Mesothelial cell of epicardium (in vitro differentiated cells): ENCODE results near the gene RPS15A. TPM values are rescaled to one million over a fixed set of nuclear protein-coding genes. Genes with fewer than 3 reads are reported as not detected.

Source experiments
- DNase-seq, 2 experiments: peaks; one replicate each; pipeline ENCODE4 v3.0.0; 2021; ENCODE audit warnings: low spot score in 2 of 2; ENCODE audit not compliant: unreplicated experiment in 2 of 2
- H3K27ac Mint-ChIP-seq: 2 replicates; pipeline ENCODE4 v1.8.0; 2021; ENCODE audit warnings: mixed read lengths
- H3K27me3 Mint-ChIP-seq: 2 replicates; pipeline ENCODE4 v1.8.0; 2021; ENCODE audit warnings: low read depth, mixed read lengths
- H3K36me3 Mint-ChIP-seq: 2 replicates; pipeline ENCODE4 v1.8.0; 2021; ENCODE audit warnings: mixed read lengths
- H3K4me1 Mint-ChIP-seq: 2 replicates; pipeline ENCODE4 v1.8.0; 2021; ENCODE audit warnings: mixed read lengths
- H3K4me3 Mint-ChIP-seq: 2 replicates; pipeline ENCODE4 v1.8.0; 2021; ENCODE audit warnings: mild to moderate bottlenecking, moderate library complexity, mixed read lengths
- H3K9me3 Mint-ChIP-seq: 2 replicates; pipeline ENCODE4 v1.8.0; 2021; ENCODE audit warnings: mixed read lengths
- CTCF ChIP-seq: fragments of 200-600 bp; sonication (generic); IDR thresholded peaks from one replicate; pipeline ENCODE4 v1.5.0; 2021; ENCODE audit warnings: antibody characterized with exemption; ENCODE audit not compliant: unreplicated experiment
- total RNA-seq: library from RNA; stranded (reverse); gene quantifications from 3 replicates; pipeline ENCODE4 v1.2.1, GENCODE V29; 2021

RPS15A gene
- total RNA-seq, 1 donor from 2014 or later = 1,664 TPM

DNA sequence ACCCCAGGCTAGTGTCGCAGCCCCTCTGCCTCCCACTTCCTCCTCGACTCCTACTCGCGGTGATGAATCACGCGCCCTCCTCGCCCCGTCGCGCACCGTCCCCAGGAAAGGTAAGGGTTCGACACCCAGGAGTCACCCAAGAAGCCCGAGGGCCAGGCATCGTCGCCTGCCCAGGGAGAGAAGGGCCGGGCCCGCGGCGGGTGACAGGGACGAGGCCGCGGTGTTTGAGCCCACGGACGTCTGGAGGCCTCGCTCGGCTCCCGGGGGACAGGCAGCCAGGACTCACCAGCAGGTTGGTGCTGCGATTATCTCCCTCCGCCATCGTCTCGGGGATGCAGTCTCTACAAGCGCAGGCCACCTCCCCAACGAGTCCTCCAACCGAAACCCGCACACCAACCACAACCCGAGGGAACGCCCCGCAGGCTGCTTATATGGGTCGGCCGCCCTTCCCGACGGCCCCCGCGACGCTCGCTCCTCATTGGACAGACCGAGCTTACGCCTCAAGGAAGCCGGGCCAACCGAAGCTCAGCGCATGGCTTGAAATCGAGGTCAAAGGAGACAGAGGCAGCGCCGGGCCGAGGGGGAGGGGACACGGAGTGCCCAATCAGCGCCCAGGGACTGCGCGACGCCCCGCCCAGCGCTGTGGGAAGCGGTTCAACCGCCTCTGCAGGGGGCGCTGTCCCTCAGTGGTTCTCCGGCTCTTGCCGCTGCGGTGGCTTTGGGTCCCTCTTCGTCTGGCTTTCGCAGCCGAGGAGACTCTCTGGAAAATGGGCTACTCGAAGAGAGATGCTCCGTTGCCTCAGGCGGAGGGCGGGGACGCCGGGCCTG, 11.2 kb upstream of the RPS15A start, which contains the start of gene ARL6IP1:
Gene ARL6IP1 (minus strand): TSS at position 405 of the 828 bp plus-strand sequence. CDS start 83 bp downstream, at position 322.
- H3K36me3 Mint-ChIP-seq = peaks cover 7% of the 10 kb centered on the region
- H3K4me1 Mint-ChIP-seq = peaks cover 29% of the 10 kb centered on the region
- H3K4me3 Mint-ChIP-seq = peak within 1 kb of the TSS; percentile 97
- H3K27ac Mint-ChIP-seq = peak within 1 kb of the TSS; percentile 99
- TF ChIP-seq CTCF = peak; percentile 72
- H3K9me3 Mint-ChIP-seq = no peaks in the 10 kb centered on the region
- peak; percentile 95 to 98 for DNase-seq
- no peaks in the 10 kb centered on the region for H3K27me3 Mint-ChIP-seq

DNA sequence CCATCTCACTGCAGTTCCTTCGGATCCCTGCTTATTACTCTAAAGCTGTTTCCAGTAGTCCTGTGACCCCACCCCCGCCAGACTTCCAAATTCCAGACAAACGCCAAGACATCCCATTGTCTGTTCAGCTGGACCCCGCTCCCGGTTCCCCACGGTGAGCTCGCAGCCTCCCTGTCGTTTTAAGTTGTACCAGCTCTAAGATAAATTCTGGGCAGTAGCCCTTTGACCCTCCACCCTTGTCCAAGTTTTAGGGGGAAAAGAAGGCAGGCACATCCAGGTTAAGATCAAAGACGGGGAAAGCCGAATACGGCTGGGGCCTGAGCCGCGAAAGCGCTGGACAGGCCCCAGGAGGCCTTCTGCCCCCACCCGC, 10.6 kb upstream of the RPS15A start:
- no peaks in the 10 kb centered on the region for H3K9me3 Mint-ChIP-seq
- H3K4me3 Mint-ChIP-seq = peak overlapping the region; percentile 97
- H3K4me1 Mint-ChIP-seq = peaks cover 29% of the 10 kb centered on the region
- H3K27me3 Mint-ChIP-seq = no peaks in the 10 kb centered on the region
- DNase-seq = no peak
- TF ChIP-seq CTCF = no peak
- peak overlapping the region; percentile 99 for H3K27ac Mint-ChIP-seq
- peaks cover 10% of the 10 kb centered on the region for H3K36me3 Mint-ChIP-seq

- Mint-ChIP-seq H3K27ac (peak overlapping the region; percentile 99), H3K4me3 (peak overlapping the region; percentile 97), H3K27me3 (no peaks in the 10 kb centered on the region), H3K9me3 (no peaks in the 10 kb centered on the region), H3K4me1 (peaks cover 29% of the 10 kb centered on the region), H3K36me3 (peaks cover 15% of the 10 kb centered on the region)
- DNase-seq = peak in 1 of 2 experiments; percentile 13
- TF ChIP-seq CTCF = no peak
These were observed 10.2 kb upstream of the RPS15A start for GRCh38 chr16:18800293-18800692.

- TF ChIP-seq CTCF = no peak
- no peak for DNase-seq
- H3K36me3 Mint-ChIP-seq = peaks cover 15% of the 10 kb centered on the region
- peaks cover 29% of the 10 kb centered on the region for H3K4me1 Mint-ChIP-seq
- no peaks in the 10 kb centered on the region for H3K9me3 Mint-ChIP-seq
- no peaks in the 10 kb centered on the region for H3K27me3 Mint-ChIP-seq
- H3K27ac Mint-ChIP-seq = peak overlapping the region; percentile 99
- peak overlapping the region; percentile 97 for H3K4me3 Mint-ChIP-seq
These were observed 9.4 kb upstream of the RPS15A start for GRCh38 chr16:18799500-18799899.

GRCh38 chr16:18797746-18798145, 7.6 kb upstream of the RPS15A start:
- H3K27me3 Mint-ChIP-seq = no peaks in the 10 kb centered on the region
- H3K4me1 Mint-ChIP-seq = peaks cover 26% of the 10 kb centered on the region
- no peak for DNase-seq
- TF ChIP-seq CTCF = no peak
- H3K9me3 Mint-ChIP-seq = no peaks in the 10 kb centered on the region
- H3K27ac Mint-ChIP-seq = peak overlapping the region; percentile 63
- no peak overlapping the region for H3K4me3 Mint-ChIP-seq
- H3K36me3 Mint-ChIP-seq = peaks cover 23% of the 10 kb centered on the region
